GM19193 (cell line): ENCODE measurements around the gene MT1E.

Experiments
- POLR2A ChIP-seq: IDR thresholded peaks from 4 replicates; pipeline ENCODE4 v1.6.1; 2011; ENCODE audit not compliant: insufficient read depth, insufficient read length; ENCODE audit errors: extremely low read depth

Gene MT1E

GRCh38 chr16:56631832-56632155 lies 6.2 kb downstream of the MT1E start:
- TF ChIP-seq POLR2A: no peak

GRCh38 chr16:56632156-56632847 lies 6.7 kb downstream of the MT1E start, which contains the start of gene MT1M:
Gene MT1M (plus strand): TSS chr16:56632659. CDS start chr16:56632732, 73 bp downstream.
- TF ChIP-seq POLR2A: no peak

GRCh38 chr16:56632848-56633365 lies 7.3 kb downstream of the MT1E start:
- TF ChIP-seq POLR2A: no peak

GRCh38 chr16:56633535-56633934 lies 8.0 kb downstream of the MT1E start:
- no peak for TF ChIP-seq POLR2A

GRCh38 chr16:56634715-56635440 lies 9.3 kb downstream of the MT1E start:
- TF ChIP-seq POLR2A: no peak

GRCh38 chr16:56635441-56635967 lies 9.9 kb downstream of the MT1E start:
- no peak for TF ChIP-seq POLR2A

GRCh38 chr16:56636616-56637413 lies 11.2 kb downstream of the MT1E start:
- TF ChIP-seq POLR2A: no peak

GRCh38 chr16:56637814-56638750 lies 12.5 kb downstream of the MT1E start, which contains the start of gene MT1A:
Gene MT1A (plus strand): TSS chr16:56638666. CDS start chr16:56638739, 73 bp downstream.
- TF ChIP-seq POLR2A: no peak

GRCh38 chr16:56639045-56639444 lies 13.5 kb downstream of the MT1E start:
- TF ChIP-seq POLR2A: no peak

GRCh38 chr16:56640076-56640475 lies 14.5 kb downstream of the MT1E start:
- no peak for TF ChIP-seq POLR2A

GRCh38 chr16:56641166-56641565 lies 15.6 kb downstream of the MT1E start:
- no peak for TF ChIP-seq POLR2A

- TF ChIP-seq POLR2A: no peak
These were observed 17.6 kb downstream of the MT1E start for GRCh38 chr16:56643080-56643778.

- no peak for TF ChIP-seq POLR2A
These were observed 18.3 kb downstream of the MT1E start for GRCh38 chr16:56643833-56644232.
